Endothelial cell of umbilical vein (primary cell): ENCODE results near the gene SNAP25. TPM values are rescaled to one million over a fixed set of nuclear protein-coding genes. Genes with fewer than 3 reads are reported as not detected.

Experiments
- BruUV-seq: library from RNA; stranded (reverse); fragments of 400-500 nt; replicated peaks from 2 replicates; lab custom pipeline; 2021; lab: Mats Ljungman, UMichigan
- CTCF ChIA-PET: fragments of 300-600, 350-600 bp; sonication (Branson Sonifier 250); formaldehyde crosslinking; loops from one replicate; lab custom pipeline; 2021; ENCODE audit warnings: antibody characterized with exemption, inconsistent platforms; lab: Charles Lee
- POLR2A ChIA-PET: fragments of 300-600, 350-600 bp; sonication (Branson Sonifier 250); formaldehyde crosslinking; loops from one replicate; lab custom pipeline; 2021; ENCODE audit warnings: antibody characterized with exemption, inconsistent platforms; lab: Charles Lee
- DNase-seq: peaks from one replicate; pipeline ENCODE4 v3.0.0-alpha.2; 2011; ENCODE audit warnings: low read depth, low spot score
- FAIRE-seq: peaks from 2 replicates; lab custom pipeline; 2011; peaks lifted over from hg19 to GRCh38; lab: Jason Lieb, UNC
- H2AFZ ChIP-seq: 2 replicates; pipeline ENCODE4 v1.6.0; 2012; ENCODE audit warnings: low read depth, low read length, control low read depth, inconsistent platforms
- H3K27ac ChIP-seq: 2 replicates; pipeline ENCODE4 v1.5.1; 2011; ENCODE audit warnings: low read depth, mild to moderate bottlenecking, control low read depth, low read length, moderate library complexity; ENCODE audit not compliant: insufficient read depth
- H3K27me3 ChIP-seq, 2 experiments: 2 replicates each; pipeline versions ENCODE4 v1.6.0 to v1.6.1; 2011; ENCODE audit warnings: low read length in 2 of 2, mixed read lengths in 1 of 2; ENCODE audit not compliant: control insufficient read depth in 2 of 2, insufficient read depth in 2 of 2
- H3K36me3 ChIP-seq, 2 experiments: 2 replicates in 1 of 2; 3 replicates in 1 of 2; pipeline ENCODE4 v1.5.1; 2011; ENCODE audit warnings: low read length in 2 of 2, mild to moderate bottlenecking in 1 of 2, moderate library complexity in 1 of 2; ENCODE audit not compliant: control insufficient read depth in 2 of 2, insufficient read depth in 2 of 2; ENCODE audit errors: extremely low read depth in 1 of 2
- H3K4me1 ChIP-seq: 3 replicates; pipeline ENCODE4 v1.5.1; 2011; ENCODE audit warnings: mild to moderate bottlenecking, low read length; ENCODE audit not compliant: control insufficient read depth, insufficient read depth; ENCODE audit errors: extremely low read depth
- H3K4me2 ChIP-seq: 2 replicates; pipeline ENCODE4 v1.6.1; 2011; ENCODE audit warnings: low read length, control low read depth, mixed read lengths; ENCODE audit not compliant: insufficient read depth
- H3K4me3 ChIP-seq, 3 experiments: fragments of 200-600 bp in 1 of 3; sonication (generic), shearing (Covaris generic) in 1 of 3; replicated peaks in 1 of 3; 2 replicates each; pipeline ENCODE4 v1.5.1; 2011 to 2016; ENCODE audit warnings: control low read depth in 3 of 3, low read length in 3 of 3, mild to moderate bottlenecking in 2 of 3, inconsistent platforms in 1 of 3, low read depth in 1 of 3, moderate library complexity in 1 of 3; ENCODE audit not compliant: insufficient read depth in 1 of 3
- H3K79me2 ChIP-seq: 2 replicates; pipeline ENCODE4 v1.6.0; 2012; ENCODE audit warnings: low read length, inconsistent platforms; ENCODE audit not compliant: control insufficient read depth, insufficient read depth
- H3K9ac ChIP-seq: replicated peaks from 2 replicates; pipeline ENCODE3; 2011; ENCODE audit warnings: low read length, control low read depth; ENCODE audit not compliant: insufficient read depth; ENCODE audit errors: extremely low read depth
- H3K9me1 ChIP-seq: replicated peaks from 3 replicates; pipeline ENCODE4 v1.6.0; 2011; ENCODE audit warnings: mild to moderate bottlenecking, low read length; ENCODE audit not compliant: control insufficient read depth, insufficient read depth; ENCODE audit errors: extremely low read depth
- H3K9me3 ChIP-seq: replicated peaks from 2 replicates; pipeline ENCODE4 v1.5.1; 2012; ENCODE audit warnings: low read length, inconsistent platforms; ENCODE audit not compliant: control insufficient read depth, insufficient read depth
- H4K20me1 ChIP-seq: replicated peaks from 2 replicates; pipeline ENCODE3; 2011; ENCODE audit warnings: mild to moderate bottlenecking, low read length; ENCODE audit not compliant: control insufficient read depth, insufficient read depth; ENCODE audit errors: extremely low read depth
- EZH2 ChIP-seq: IDR thresholded peaks from 2 replicates; pipeline ENCODE4 v1.6.1; 2012; ENCODE audit warnings: borderline replicate concordance, low read depth, mild to moderate bottlenecking, moderate library complexity, low read length, inconsistent platforms; ENCODE audit not compliant: severe bottlenecking
- FOS ChIP-seq: IDR thresholded peaks from 2 replicates; pipeline ENCODE4 v1.6.1; 2011; ENCODE audit warnings: mild to moderate bottlenecking, low read length, moderate library complexity, borderline replicate concordance; ENCODE audit not compliant: insufficient read depth
- GATA2 ChIP-seq: IDR thresholded peaks from 2 replicates; pipeline ENCODE4 v1.7.0; 2011; ENCODE audit warnings: low read depth, mild to moderate bottlenecking, moderate library complexity, mixed read lengths, low read length; ENCODE audit not compliant: insufficient read length, insufficient read depth
- JUN ChIP-seq: IDR thresholded peaks from 2 replicates; pipeline ENCODE4 v1.6.1; 2011; ENCODE audit warnings: borderline replicate concordance, low read depth; ENCODE audit not compliant: insufficient read length, insufficient read depth
- MYC ChIP-seq: IDR thresholded peaks from one replicate; pipeline ENCODE4 v1.6.1; 2011; ENCODE audit warnings: mild to moderate bottlenecking, low read depth, low read length
- POLR2A ChIP-seq: IDR thresholded peaks from 2 replicates; pipeline ENCODE4 v1.6.1; 2012; ENCODE audit warnings: low read depth, mild to moderate bottlenecking, control low read depth, low read length
- POLR2AphosphoS5 ChIP-seq: IDR thresholded peaks from 2 replicates; pipeline ENCODE4 v1.6.1; 2012; ENCODE audit warnings: low read depth, mild to moderate bottlenecking, control low read depth, low read length, moderate library complexity; ENCODE audit not compliant: insufficient read depth
- dilution Hi-C: fragments of 300-500 bp; cut with MboI; formaldehyde crosslinking; loops from one replicate; pipeline ENCODE4 v1.15.0; 2019; ENCODE audit warnings: low sequenced_read_pairs; ENCODE audit not compliant: extremely low pct_ligation_motif_present
- intact Hi-C: fragments of 100-400 bp; cut with micrococcal nuclease; formaldehyde crosslinking; loops from one replicate; pipeline ENCODE4 v1.10.0; 2022
- polyA plus RNA-seq, 4 experiments: library from polyadenylated mRNA; depleted of rRNA in 3 of 4; stranded (reverse) in 3 of 4; unstranded in 1 of 4; fragments of >200 nt; gene quantifications; 2 replicates each; pipeline versions ENCODE4 v1.2.1 to v1.2.3, GENCODE V29; 2011 to 2012; ENCODE audit warnings: missing spikeins in 1 of 4
- total RNA-seq: library from RNA; stranded (reverse); gene quantifications from 2 replicates; pipeline ENCODE4 v1.2.3, GENCODE V29; 2021
- TF ChIP-seq, protein P1 (sequence below): IDR thresholded peaks from 2 replicates; pipeline ENCODE4 v1.6.1; 2011; ENCODE audit not compliant: insufficient read depth, insufficient read length
- TF ChIP-seq, protein P2 (sequence below), 2 donors: IDR thresholded peaks; 1 replicate in 1 of 2; 2 replicates in 1 of 2; pipeline ENCODE4 v1.5.1; 2011; ENCODE audit warnings: low read length in 2 of 2, mild to moderate bottlenecking in 2 of 2, moderate library complexity in 2 of 2, control low read depth in 1 of 2, inconsistent platforms in 1 of 2, low read depth in 1 of 2; ENCODE audit not compliant: insufficient read depth in 1 of 2; ENCODE audit errors: extremely low read depth in 1 of 2

Gene SNAP25
- total and polyA plus RNA-seq, 2 donors (not counting 3 experiments of a cell fraction or from before 2014, with no cell fraction given): 3.9 to 4.4 TPM

DNA sequence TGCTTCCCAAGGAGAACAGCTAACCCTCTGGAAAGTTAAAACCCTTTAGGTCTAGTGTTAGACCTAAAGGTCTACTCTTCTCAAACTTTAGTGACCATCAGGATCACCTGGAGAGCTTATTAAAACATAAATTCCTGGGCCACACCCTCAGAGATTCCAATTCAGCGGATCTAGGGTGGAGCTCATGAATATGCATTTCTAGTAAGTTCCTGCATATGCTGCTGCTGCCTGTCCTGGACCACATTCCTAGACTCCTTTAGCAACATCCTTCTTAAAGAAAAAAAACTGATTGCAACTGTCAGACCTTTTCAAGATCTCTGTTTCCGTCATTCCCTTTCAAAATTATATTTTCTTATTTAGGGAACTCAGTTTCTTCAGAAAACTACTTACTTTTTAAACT lies 31.2 kb downstream of the SNAP25 start:
- dilution Hi-C loops: no loop called here
- DNase-seq (no peak), FAIRE-seq (no peak)

More for the DNA sequence above, 31.2 kb downstream of the SNAP25 start:
- POLR2A ChIA-PET: no interaction called here
- BruUV-seq: no TSS peak
- no peak overlapping the region for H2AFZ ChIP-seq
- H4K20me1 ChIP-seq: no peaks in the 10 kb centered on the region
- peaks cover 0 to 2% of the 10 kb centered on the region in 2 experiments for H3K27me3 ChIP-seq
- H3K4me1 ChIP-seq: no peaks in the 10 kb centered on the region
- intact Hi-C loops: no loop called here
- no peaks in the 10 kb centered on the region for H3K9me3 ChIP-seq
- H3K27ac ChIP-seq: no peak overlapping the region
- CTCF ChIA-PET: interaction anchor here (1.3 kb wide), 1 partner anchor 10 kb away, joined by 3 read pairs; no protein-coding TSS in a partner anchor
- H3K36me3 ChIP-seq: no peaks in the 10 kb centered on the region
- no peak overlapping the region for H3K9ac ChIP-seq
- no peaks in the 10 kb centered on the region for H3K9me1 ChIP-seq
- TF ChIP-seq POLR2AphosphoS5: no peak
- TF ChIP-seq, protein P1, sequence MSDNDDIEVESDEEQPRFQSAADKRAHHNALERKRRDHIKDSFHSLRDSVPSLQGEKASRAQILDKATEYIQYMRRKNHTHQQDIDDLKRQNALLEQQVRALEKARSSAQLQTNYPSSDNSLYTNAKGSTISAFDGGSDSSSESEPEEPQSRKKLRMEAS: no peak
- no peak for TF ChIP-seq FOS
- no peak for TF ChIP-seq EZH2
- no peak for TF ChIP-seq MYC
- no peak for TF ChIP-seq POLR2A
- no peak for TF ChIP-seq GATA2
- no peak for TF ChIP-seq JUN
- TF ChIP-seq, protein P2, sequence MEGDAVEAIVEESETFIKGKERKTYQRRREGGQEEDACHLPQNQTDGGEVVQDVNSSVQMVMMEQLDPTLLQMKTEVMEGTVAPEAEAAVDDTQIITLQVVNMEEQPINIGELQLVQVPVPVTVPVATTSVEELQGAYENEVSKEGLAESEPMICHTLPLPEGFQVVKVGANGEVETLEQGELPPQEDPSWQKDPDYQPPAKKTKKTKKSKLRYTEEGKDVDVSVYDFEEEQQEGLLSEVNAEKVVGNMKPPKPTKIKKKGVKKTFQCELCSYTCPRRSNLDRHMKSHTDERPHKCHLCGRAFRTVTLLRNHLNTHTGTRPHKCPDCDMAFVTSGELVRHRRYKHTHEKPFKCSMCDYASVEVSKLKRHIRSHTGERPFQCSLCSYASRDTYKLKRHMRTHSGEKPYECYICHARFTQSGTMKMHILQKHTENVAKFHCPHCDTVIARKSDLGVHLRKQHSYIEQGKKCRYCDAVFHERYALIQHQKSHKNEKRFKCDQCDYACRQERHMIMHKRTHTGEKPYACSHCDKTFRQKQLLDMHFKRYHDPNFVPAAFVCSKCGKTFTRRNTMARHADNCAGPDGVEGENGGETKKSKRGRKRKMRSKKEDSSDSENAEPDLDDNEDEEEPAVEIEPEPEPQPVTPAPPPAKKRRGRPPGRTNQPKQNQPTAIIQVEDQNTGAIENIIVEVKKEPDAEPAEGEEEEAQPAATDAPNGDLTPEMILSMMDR (IDR thresholded peaks at IDR 0.05; ENCODE audit: extremely low read depth in 1 of 2, insufficient read depth in 1 of 2, low read depth in 1 of 2, low read length in 2 of 2): no peak
- no peak overlapping the region for H3K4me2 ChIP-seq
- H3K79me2 ChIP-seq: no peaks in the 10 kb centered on the region
- H3K4me3 ChIP-seq: no peak overlapping the region
